Panc1 (cell line): ENCODE results near the gene LRFN2.

Experiments
- CTCF ChIP-seq: fragments of 450-650 bp; IDR thresholded peaks from 2 replicates; pipeline ENCODE4 v1.5.1; 2017; ENCODE audit warnings: mild to moderate bottlenecking
- POLR2AphosphoS5 ChIP-seq: IDR thresholded peaks from 2 replicates; pipeline ENCODE4 v1.6.1; 2012; ENCODE audit warnings: mild to moderate bottlenecking, low read depth, low read length, moderate library complexity
- SIN3A ChIP-seq: IDR thresholded peaks from 2 replicates; pipeline ENCODE4 v1.6.1; 2012; ENCODE audit warnings: low read depth, mild to moderate bottlenecking, low read length, moderate library complexity, borderline replicate concordance; ENCODE audit not compliant: insufficient read depth
- TCF7L2 ChIP-seq: IDR thresholded peaks from 2 replicates; pipeline ENCODE4 v1.6.1; 2011; ENCODE audit warnings: mild to moderate bottlenecking, low read depth, low read length, inconsistent platforms

- TF ChIP-seq CTCF (no peak), TCF7L2 (no peak), POLR2AphosphoS5 (no peak), SIN3A (no peak)
Measured at GRCh38 chr6:40598516-40598915, 11.4 kb upstream of the LRFN2 start.
